GM19099 (cell line): ENCODE data around the gene OR1N1.

ENCODE experiments used
- POLR2A ChIP-seq: IDR thresholded peaks from 3 replicates; pipeline ENCODE4 v1.6.1; 2011; ENCODE audit warnings: low read depth; ENCODE audit not compliant: insufficient read length; ENCODE audit errors: extremely low read depth

The OR1N1 gene, protein sequence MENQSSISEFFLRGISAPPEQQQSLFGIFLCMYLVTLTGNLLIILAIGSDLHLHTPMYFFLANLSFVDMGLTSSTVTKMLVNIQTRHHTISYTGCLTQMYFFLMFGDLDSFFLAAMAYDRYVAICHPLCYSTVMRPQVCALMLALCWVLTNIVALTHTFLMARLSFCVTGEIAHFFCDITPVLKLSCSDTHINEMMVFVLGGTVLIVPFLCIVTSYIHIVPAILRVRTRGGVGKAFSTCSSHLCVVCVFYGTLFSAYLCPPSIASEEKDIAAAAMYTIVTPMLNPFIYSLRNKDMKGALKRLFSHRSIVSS

DNA sequence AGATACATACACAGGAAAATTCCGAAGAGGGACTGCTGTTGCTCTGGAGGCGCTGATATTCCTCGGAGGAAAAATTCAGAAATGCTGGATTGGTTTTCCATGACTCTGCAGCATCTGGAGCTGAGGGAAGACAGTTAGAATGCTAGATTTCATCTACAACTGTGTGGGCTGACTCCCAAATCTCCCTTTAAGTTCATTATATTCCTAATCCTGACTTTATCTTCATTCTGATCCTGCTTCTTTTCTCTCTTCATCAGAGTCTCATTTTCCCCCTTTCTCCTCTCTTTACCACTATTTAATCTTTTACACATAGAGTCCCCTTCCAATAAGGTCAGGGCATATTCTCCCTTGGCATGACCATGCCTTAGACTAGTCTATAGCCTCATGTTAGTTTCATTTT, at the start of gene OR1N1:
OR1N1 (minus strand) TSS at position 101 of the 400 bp plus-strand sequence; CDS start at position 101, 0 bp downstream.
- TF ChIP-seq POLR2A: no peak

DNA sequence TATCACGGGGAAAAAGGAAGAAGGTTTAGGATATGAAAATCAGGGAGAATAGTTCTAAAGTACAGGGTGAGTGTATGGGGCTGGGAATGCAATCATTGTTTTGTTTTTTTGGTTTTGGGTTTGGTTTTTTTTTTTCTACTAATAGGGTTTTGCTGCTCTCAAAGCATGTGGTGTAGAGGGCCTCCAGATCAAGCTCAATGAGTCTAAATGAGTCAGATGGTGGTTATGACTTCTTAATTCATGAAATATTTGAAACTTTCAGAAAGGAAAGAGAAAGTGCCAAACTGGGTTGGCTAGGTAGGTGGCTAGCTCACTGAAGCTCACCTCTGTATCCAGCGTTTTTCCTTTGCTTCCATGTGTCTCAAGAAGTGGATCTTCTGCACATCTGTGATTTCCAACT, 45.4 kb upstream of the OR1N1 start:
- TF ChIP-seq POLR2A: no peak

DNA sequence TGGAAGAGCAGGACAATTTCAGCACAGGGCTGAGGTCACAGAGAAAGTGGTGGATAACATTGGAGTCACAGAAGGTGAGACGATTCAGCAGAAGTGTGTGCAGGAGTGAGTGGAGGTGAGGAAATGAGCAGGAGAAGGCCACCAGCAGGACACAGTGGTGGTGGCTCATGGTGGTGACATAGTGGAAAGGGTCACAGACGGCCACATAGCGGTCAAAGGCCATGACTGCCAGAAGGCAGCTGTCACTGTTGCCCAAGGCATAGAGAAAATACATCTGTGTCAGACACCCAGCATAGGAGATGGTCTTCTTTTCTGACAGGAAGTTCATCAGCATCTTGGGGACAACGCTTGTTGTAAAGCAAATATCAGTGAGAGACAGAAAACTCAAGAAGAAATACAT, 40.8 kb upstream of the OR1N1 start:
- TF ChIP-seq POLR2A: no peak

DNA sequence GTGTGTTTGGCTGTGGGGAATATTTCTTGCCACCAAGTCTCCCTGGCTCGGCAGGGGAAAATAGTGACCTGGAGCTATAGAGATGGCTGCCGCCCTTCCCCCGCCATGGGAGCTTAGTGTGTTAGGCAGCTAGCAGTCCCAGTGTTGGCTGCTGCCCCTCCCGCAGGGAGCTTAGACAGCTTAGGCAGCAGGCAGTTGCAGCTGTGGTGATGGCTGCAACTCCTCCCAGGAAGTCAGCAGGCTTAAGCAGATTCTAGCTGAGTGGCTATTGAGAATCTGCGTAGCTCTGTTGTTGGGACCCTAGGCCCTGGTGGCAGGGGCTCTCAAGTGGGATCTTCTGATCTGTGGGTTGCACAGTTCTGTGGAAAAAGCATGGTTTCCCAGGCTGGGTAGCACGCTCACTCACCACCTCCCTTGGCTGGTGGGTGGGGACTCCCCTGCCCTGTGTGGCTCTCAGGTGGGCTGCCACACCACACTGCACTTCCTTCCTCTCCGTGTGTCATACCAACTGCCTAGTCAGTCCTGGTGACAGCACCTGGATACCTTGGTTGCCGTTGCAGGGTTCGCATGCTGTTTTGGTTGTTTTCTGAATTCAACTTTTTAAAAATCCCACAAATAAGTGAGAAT, 35.2 kb upstream of the OR1N1 start:
- no peak for TF ChIP-seq POLR2A

DNA sequence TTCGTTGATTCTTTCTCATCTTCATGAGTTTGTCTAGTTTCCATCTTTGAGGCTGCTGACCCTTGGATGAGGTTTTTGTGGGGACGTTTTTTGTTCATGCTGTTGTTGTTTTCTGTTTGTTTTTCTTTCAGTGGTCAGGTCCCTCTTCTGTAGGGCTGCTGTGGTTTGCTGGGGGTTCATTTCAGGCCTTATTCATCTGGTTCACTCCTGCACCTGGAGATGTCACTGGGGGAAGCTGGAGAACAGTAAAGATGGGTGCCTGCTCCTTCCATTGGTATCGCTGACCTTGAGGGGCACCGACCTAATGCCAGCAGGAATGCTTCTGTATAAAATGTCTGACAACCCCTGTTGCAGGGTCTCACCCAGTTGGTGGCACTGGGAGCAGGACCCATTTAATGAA, 34.4 kb upstream of the OR1N1 start:
- TF ChIP-seq POLR2A: no peak

DNA sequence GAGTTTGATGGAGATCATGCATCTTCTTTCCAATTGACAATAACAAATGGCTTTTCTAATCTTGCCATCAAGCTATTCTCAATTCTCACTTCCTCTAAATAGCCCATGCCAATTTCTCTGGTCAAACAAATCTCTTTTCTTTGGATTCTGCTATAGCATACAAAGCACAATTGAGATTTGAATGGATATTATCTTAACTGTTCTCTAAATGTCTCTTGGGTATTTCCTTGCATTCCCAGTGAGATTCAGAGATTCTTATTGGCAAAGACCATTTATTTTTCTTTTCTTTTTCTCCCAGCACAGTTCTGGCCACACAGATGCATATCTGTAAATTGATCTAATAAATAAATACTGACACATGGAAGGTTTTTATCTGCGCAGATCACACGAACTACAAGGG, 25.7 kb upstream of the OR1N1 start, which contains the start of gene OR1N2:
OR1N2 (plus strand) TSS at position 301 of the 400 bp plus-strand sequence. CDS start 100 bp downstream, outside the sequence.
- TF ChIP-seq POLR2A: no peak

DNA sequence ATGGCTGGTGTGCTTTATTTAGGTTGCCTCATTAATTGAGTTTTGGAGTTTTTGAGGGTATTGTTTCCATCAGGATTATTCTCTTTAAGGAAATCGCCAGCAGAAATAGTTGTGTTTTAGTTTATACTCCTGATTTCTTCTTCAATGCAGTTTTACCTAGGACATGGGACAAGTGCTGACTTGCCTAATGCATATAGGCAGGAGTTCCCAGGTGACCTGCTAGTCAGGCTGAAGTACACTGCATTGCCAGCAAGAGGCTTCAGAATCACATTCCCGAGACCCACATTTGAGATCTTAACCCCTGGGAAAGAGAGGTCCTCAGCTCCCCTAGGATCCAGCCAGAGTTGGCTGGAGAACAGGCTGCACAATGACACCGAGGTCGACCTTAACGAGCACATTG, 24.3 kb upstream of the OR1N1 start:
- TF ChIP-seq POLR2A: no peak

DNA sequence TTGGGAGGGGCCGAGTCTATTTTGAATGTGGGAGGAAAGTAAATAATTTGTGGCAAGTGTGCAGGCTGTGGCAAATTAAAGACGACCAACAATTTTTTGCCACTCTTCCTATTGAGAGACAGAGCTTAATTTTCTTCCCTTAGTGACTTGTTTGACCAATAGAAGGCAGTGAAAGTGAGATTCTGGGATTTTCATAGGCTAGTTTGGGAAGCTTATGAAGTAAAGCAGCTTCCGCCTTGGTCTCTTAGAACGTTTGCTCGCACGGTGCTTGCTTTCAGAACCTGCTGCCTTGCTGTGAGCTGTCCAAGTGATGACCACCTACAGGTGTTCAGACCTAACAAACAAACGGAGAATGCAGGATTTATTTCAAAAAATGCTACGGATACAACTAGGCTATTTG, 19.1 kb upstream of the OR1N1 start:
- TF ChIP-seq POLR2A: no peak

DNA sequence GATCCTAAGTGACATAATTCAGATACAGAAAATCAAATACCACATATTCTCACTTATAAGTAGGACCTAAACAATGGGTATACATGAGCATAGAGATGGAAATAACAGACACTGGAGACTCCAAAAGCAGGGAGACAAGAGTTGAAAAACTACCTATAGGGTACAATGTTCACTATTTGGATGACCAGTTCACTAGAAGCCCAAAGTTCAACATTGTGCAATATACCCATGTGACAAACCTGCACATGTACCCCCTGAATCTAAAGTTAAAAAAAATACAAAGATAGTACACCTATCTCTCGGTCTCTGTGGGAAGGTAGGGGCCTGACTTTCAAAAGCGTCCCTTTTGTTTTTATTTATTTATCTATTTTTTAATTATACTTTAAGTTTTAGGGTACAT, 11.7 kb upstream of the OR1N1 start:
- no peak for TF ChIP-seq POLR2A

DNA sequence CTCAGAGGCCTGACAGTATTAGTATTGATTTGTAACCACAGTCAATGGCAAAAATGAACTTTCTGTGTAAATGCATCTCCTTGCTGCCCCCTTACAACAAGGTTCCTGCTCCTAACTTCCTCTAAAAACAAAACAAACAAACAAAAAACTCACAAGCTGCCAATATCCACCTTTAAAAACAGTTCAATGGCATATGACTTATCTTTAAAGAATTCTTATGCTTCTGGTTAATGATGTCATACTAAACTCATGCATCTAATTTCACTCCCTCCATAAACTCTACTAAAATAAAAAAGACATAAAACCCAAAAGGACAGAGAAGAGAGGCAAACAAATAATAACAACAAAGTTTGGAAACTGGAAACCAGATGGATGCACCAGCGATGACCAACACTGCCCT, 9.0 kb upstream of the OR1N1 start:
- no peak for TF ChIP-seq POLR2A

DNA sequence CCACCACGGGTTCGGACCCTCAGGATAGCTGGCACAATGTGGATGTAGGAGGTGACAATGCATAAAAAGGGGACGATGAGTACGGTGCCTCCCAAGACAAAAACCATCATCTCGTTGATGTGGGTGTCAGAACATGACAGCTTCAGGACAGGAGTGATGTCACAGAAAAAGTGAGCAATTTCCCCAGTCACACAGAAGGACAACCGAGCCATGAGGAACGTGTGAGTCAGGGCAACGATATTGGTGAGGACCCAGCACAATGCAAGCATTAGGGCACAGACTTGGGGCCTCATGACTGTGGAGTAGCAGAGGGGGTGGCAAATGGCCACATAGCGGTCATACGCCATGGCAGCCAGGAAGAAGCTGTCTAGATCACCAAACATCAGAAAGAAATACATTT, 491 bp downstream of the OR1N1 start:
- TF ChIP-seq POLR2A: no peak

DNA sequence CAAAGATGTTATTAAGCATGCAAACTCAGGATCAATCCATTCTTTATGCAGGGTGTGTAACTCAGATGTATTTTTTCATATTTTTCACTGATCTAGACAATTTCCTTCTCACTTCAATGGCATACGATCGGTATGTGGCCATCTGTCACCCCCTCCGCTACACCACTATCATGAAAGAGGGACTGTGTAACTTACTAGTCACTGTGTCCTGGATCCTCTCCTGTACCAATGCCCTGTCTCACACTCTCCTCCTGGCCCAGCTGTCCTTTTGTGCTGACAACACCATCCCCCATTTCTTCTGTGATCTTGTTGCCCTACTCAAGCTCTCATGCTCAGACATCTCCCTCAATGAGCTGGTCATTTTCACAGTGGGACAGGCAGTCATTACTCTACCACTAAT, 7.7 kb downstream of the OR1N1 start:
- TF ChIP-seq POLR2A: no peak

DNA sequence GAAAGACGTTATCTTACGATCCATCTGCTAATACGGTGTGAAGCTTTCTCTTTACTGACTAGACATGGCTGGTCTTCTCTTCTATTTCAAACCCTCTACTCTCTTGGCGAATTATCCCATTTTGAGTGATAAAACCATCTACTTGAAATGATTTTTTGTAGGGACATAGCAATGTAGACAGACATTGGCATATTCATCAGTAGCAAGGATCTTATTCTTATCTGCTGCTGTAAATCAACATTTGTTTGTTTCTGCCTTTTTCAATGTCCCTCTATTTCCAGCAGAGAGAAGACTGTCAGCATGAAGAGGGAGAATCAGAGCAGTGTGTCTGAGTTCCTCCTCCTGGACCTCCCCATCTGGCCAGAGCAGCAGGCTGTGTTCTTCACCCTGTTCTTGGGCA, 8.3 kb downstream of the OR1N1 start, which contains the start of gene OR1J4:
OR1J4 (plus strand) TSS at position 301 of the 400 bp plus-strand sequence; CDS start at position 301, 0 bp downstream.
- TF ChIP-seq POLR2A: no peak

DNA sequence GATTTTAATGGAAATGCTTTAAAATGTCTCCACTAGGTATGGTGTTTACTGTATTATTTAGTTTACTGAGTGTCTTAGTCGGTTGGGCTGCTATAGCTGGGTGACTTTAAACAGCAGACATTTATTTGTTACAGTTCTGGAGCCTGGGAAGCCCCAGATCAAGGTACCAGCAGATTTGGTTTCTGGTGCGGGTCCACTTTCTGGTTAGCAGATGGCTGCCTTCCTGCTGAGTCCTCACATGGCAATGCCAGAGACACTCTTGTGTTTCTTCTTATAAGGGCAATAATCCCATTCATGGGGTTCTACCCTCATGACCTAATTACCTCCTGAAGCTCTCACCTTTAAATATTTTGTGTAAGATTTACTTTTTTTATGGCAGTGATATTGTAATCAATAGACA, 8.9 kb downstream of the OR1N1 start:
- no peak for TF ChIP-seq POLR2A

DNA sequence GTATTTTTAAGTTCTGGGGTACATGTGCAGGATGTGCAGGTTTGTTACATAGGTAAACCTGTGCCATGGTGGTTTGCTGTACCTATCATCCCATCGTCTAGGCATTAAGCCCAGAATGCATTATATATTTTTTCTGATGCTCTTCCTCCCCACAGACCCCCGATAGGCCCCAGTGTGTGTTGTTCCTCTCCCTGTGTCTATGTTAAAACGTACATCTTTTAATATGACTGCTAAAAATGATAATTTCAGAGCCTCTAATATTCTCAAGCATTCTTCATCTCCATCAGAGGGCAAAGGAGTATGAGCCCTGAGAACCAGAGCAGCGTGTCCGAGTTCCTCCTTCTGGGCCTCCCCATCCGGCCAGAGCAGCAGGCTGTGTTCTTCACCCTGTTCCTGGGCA, 16.6 kb downstream of the OR1N1 start, which contains the start of gene OR1J2:
OR1J2 (plus strand) TSS at position 301 of the 400 bp plus-strand sequence; CDS start at position 301, 0 bp downstream.
- no peak for TF ChIP-seq POLR2A

DNA sequence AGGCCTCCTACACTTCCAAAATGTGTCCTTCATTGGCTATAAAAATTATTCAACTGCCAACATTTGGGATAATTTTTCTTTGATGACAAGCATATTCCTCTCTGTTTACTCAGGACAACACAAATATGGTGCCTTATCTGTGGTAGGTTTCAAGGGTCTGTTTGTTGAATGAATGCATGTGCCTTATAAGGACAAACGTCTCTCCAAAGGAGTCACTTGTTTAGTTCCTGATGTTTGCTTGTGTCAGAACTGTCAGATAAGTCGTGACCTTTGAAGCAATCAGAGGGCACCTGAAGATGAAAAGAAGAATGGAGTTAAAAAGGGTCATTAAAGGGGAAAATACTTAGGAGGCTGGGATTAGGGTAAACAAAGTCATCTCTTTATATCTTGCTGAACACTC, 20.1 kb downstream of the OR1N1 start:
- no peak for TF ChIP-seq POLR2A

DNA sequence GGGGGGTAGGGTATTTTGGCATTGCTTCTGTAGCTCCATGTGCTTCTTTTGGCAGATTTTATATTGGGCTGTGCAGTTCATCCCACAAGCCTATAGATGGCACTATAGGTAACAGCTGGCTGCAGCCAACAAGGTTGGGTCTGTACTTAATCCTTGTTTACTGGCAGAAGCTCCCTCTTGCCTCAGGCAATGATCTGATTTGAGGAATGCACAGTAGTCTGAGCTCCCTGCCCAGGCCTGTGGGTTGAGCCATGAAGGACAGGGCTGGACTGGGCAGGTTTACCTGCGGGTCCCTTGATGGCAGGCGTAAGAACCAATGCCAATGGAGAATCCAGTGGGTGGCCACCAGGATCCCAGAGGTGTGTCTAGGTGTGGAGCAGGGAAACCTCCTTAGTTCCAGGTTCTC, 28.2 kb downstream of the OR1N1 start:
- no peak for TF ChIP-seq POLR2A

DNA sequence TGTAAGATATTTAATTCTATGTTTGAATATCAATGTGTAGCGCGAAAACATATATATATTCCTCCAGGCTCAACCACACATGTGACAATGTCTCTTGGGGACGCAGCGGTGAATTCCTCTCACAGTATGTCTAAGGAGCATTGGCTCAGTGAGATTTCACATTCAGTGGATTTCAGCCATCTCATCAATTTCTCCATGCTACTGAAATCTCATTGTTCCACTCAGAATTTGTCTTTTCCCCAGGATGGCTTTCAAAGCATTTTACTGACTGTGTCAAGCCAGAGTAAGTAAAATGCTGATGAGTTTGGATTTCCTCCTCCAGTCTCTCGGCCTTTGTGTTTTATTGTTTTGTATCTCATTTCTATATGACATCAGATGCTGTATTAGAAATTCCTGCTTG, 48.0 kb downstream of the OR1N1 start:
- no peak for TF ChIP-seq POLR2A
